Measurements from ENCODE around the gene DNAH7. TPM values are rescaled to one million over a fixed set of nuclear protein-coding genes. Genes with fewer than 3 reads are reported as not detected.

The DNAH7 gene
- total RNA-seq, 1 donor from 2014 or later: 0.21 TPM

GRCh38 chr2:195998070-195998469, 70.6 kb downstream of the DNAH7 start:
- Histone ChIP-seq H3K9me3 (no peaks in the 10 kb centered on the region), H3K27ac (no peak overlapping the region), H3K4me3 (no peak overlapping the region), H3K36me3 (no peaks in the 10 kb centered on the region), H3K27me3 (no peaks in the 10 kb centered on the region), H3K4me1 (no peaks in the 10 kb centered on the region)
- DNase-seq (ENCODE audit: low spot score in 2 of 2): no peak
- intact Hi-C loops (cut with DNase I): no loop called here
- no peak for TF ChIP-seq CTCF (IDR thresholded peaks at IDR 0.05)

GRCh38 chr2:195995499-195995898, 73.1 kb downstream of the DNAH7 start:
- Histone ChIP-seq H3K36me3 (no peaks in the 10 kb centered on the region), H3K4me3 (no peak overlapping the region), H3K4me1 (no peaks in the 10 kb centered on the region), H3K27me3 (no peaks in the 10 kb centered on the region), H3K9me3 (no peaks in the 10 kb centered on the region), H3K27ac (no peak overlapping the region)
- TF ChIP-seq CTCF (IDR thresholded peaks at IDR 0.05): no peak
- no peak for DNase-seq (ENCODE audit: low spot score in 2 of 2)
- intact Hi-C loops (cut with DNase I): no loop called here

- Histone ChIP-seq H3K9me3 (no peaks in the 10 kb centered on the region), H3K4me1 (no peaks in the 10 kb centered on the region), H3K4me3 (no peak overlapping the region), H3K27me3 (no peaks in the 10 kb centered on the region), H3K36me3 (no peaks in the 10 kb centered on the region), H3K27ac (no peak overlapping the region)
- TF ChIP-seq CTCF (IDR thresholded peaks at IDR 0.05): no peak
- no peak for DNase-seq (ENCODE audit: low spot score in 2 of 2)
- intact Hi-C loops (cut with DNase I): no loop called here
Measured at GRCh38 chr2:195993623-195994022, 75.0 kb downstream of the DNAH7 start.

GRCh38 chr2:195985741-195986140, 82.9 kb downstream of the DNAH7 start:
- no peak overlapping the region for H3K27ac ChIP-seq

GRCh38 chr2:195984923-195985726, 83.5 kb downstream of the DNAH7 start:
- H3K4me3 ChIP-seq: no peak overlapping the region
- no peak for TF ChIP-seq CTCF (IDR thresholded peaks at IDR 0.05)
- intact Hi-C loops (cut with DNase I): no loop called here
- no peaks in the 10 kb centered on the region for H3K4me1 ChIP-seq
- H3K9me3 ChIP-seq: no peaks in the 10 kb centered on the region
- H3K27ac ChIP-seq: no peak overlapping the region
- no peaks in the 10 kb centered on the region for H3K27me3 ChIP-seq
- DNase-seq (ENCODE audit: low spot score in 2 of 2): no peak
- H3K36me3 ChIP-seq: no peaks in the 10 kb centered on the region

More at GRCh38 chr2:195985741-195986140, 82.9 kb downstream of the DNAH7 start:
- H3K9me3 ChIP-seq: no peaks in the 10 kb centered on the region
- H3K4me1 ChIP-seq: no peaks in the 10 kb centered on the region
- no peak overlapping the region for H3K4me3 ChIP-seq
- H3K36me3 ChIP-seq: no peaks in the 10 kb centered on the region
- no peak for DNase-seq (ENCODE audit: low spot score in 2 of 2)
- TF ChIP-seq CTCF (IDR thresholded peaks at IDR 0.05): no peak
- no peaks in the 10 kb centered on the region for H3K27me3 ChIP-seq
- intact Hi-C loops (cut with DNase I): no loop called here

Data from ascending aorta (tissue), 2 donors.